ENCODE measurements around the gene TSPAN18.

TSPAN18 gene

GRCh38 chr11:44777209-44778194, 50.7 kb downstream of the TSPAN18 start:
- no peak for DNase-seq (ENCODE audit: low spot score)

- DNase-seq (ENCODE audit: low spot score), result no peak
Measured at GRCh38 chr11:44778195-44779100, 51.7 kb downstream of the TSPAN18 start.

- DNase-seq (ENCODE audit: low spot score), result no peak
Measured at GRCh38 chr11:44779736-44780520, 53.2 kb downstream of the TSPAN18 start.

- DNase-seq (ENCODE audit: low spot score), result no peak
Measured at GRCh38 chr11:44780940-44781631, 54.3 kb downstream of the TSPAN18 start.

- DNase-seq (ENCODE audit: low spot score), result no peak
Measured at GRCh38 chr11:44781655-44782054, 54.9 kb downstream of the TSPAN18 start.

GRCh38 chr11:44782478-44782877, 55.7 kb downstream of the TSPAN18 start:
- no peak for DNase-seq (ENCODE audit: low spot score)

GRCh38 chr11:44784436-44784760, 57.6 kb downstream of the TSPAN18 start:
- DNase-seq (ENCODE audit: low spot score), result no peak

GRCh38 chr11:44784851-44785250, 58.1 kb downstream of the TSPAN18 start:
- DNase-seq (ENCODE audit: low spot score), result no peak

- no peak for DNase-seq (ENCODE audit: low spot score)
Measured at GRCh38 chr11:44785856-44786607, 59.3 kb downstream of the TSPAN18 start.

- DNase-seq (ENCODE audit: low spot score), result no peak
Measured at GRCh38 chr11:44787070-44787469, 60.3 kb downstream of the TSPAN18 start.

GRCh38 chr11:44787981-44788380, 61.2 kb downstream of the TSPAN18 start:
- no peak for DNase-seq (ENCODE audit: low spot score)

GRCh38 chr11:44788536-44789261, 61.9 kb downstream of the TSPAN18 start:
- no peak for DNase-seq (ENCODE audit: low spot score)

- DNase-seq (ENCODE audit: low spot score), result no peak
Measured at GRCh38 chr11:44789496-44789895, 62.7 kb downstream of the TSPAN18 start.

GRCh38 chr11:44790211-44790610, 63.4 kb downstream of the TSPAN18 start:
- DNase-seq (ENCODE audit: low spot score), result no peak

- no peak for DNase-seq (ENCODE audit: low spot score)
Measured at GRCh38 chr11:44791316-44791925, 64.7 kb downstream of the TSPAN18 start.

- DNase-seq (ENCODE audit: low spot score), result no peak
Measured at GRCh38 chr11:44792171-44792570, 65.4 kb downstream of the TSPAN18 start.

- peak; percentile 40 for DNase-seq (ENCODE audit: low spot score)
Measured at GRCh38 chr11:44793350-44794090, 66.8 kb downstream of the TSPAN18 start.

- DNase-seq (ENCODE audit: low spot score), result no peak
Measured at GRCh38 chr11:44795803-44796535, 69.2 kb downstream of the TSPAN18 start.
